ENCODE measurements around the gene GTF2I.
"Not testable (repeated sequence)": the region's sequence is repeated elsewhere in the genome, so short reads cannot be mapped to it uniquely, and the experiment has no call there.

The GTF2I gene

GRCh38 chr7:74657692-74658177 lies at the start of gene GTF2I:
Gene GTF2I (plus strand): TSS chr7:74657718. CDS start chr7:74689129, 31,411 bp downstream.
- peak; percentile 54 for DNase-seq

DNA sequence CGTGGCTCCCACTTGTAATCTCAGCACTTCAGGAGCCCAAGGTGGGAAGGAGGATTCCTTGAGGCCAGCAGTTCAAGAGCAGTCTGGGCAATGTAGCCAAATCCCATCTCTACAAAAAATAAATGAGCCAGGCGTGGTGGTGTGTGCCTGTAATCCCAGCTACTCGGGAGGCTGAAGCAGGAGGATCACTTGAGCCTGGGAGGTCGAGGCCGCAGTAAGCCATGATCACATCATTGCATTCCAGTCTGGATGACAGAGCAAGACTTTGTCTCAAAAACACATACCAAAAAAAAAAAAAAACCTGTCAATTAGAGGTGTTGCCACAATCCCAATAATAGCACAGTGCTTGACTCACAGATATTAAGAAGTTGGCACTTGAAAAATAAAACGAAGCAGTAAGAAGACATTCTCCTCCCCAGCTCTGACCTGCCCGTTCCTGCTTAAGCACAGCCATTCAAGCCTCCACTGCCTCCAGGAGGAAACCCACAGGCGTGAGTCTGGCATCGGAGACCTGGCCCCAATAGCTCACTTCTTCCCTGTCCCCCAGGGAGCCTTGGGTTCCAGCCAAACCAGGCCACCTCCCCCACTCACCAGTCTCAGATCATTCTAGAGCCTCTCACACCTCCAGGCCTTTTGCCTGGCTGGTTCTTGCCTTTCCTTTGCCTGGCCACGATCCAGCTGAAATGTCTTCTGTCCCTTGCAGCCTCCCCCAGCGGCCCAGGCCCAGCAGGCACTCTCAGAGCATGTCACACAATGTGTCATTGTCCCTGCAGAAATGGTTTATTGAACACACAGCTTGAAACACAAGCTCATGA lies 45.3 kb upstream of the GTF2I start:
- DNase-seq, result no peak

- no peak for DNase-seq
Measured at GRCh38 chr7:74615933-74616780, 41.4 kb upstream of the GTF2I start.

DNA sequence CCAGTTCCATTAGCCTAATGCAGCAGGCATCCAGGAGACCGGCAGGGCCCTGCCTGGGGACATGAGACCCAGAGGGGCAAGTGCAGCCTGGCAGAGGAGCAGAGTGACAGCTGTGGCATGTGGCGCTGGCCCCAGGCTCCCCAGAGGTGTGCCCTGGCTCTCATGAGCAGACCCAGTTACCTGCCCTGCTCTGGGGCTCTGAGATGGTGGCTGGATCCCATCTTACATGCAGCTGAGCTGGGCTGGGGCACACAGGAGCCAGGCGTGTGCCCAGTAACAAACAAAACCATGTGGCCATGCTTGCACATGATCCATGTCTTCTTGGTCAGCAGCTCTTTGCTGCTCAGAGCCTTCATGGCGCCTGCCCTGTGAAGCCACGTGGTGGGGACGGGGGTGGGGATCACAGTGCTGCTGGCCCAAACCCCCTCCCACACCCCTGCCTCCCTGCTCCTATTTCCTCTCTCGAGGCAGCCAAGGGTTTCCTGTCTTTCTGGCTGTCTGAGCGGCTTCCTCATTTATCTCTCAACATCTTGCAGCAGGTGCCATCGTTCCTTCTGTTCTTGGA lies 40.3 kb upstream of the GTF2I start:
- no peak for DNase-seq

DNA sequence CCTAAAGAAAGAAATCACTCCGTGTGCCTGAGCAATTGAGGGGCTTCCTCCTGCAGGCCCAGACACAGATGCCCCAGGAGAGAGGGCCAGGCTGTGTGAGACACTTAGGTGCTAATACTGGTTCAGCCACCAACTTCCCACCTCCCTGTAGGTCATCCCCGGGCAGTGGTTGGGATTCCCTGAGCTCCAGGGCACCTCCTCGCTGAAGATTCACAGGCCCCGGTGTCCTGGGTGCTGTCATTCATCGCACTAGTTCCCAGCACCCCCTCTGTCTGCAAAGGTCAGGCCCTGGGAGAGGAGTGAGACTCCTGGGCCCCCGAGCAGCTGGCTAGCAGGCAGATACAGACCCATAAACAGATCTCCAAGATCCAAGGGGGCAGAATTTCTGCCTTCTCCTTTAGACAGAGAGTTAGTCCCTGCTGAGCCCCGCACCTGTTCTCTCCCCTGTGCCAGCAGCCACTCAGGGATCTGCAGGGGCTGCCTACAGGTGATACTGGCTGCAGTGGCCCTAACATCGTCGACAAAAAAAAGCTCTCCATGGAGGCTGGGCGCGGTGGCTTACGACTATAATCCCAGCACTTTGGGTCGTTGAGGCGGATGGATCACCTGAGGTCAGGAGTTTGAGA lies 38.2 kb upstream of the GTF2I start:
- DNase-seq, result no peak

- no peak for DNase-seq
Measured at GRCh38 chr7:74622228-74622749, 35.2 kb upstream of the GTF2I start.

GRCh38 chr7:74623135-74623534 lies 34.4 kb upstream of the GTF2I start:
- DNase-seq, result no peak

GRCh38 chr7:74625446-74625845 lies 32.1 kb upstream of the GTF2I start:
- no peak for DNase-seq

- DNase-seq, result no peak
Measured at GRCh38 chr7:74627661-74628411, 29.7 kb upstream of the GTF2I start.

DNA sequence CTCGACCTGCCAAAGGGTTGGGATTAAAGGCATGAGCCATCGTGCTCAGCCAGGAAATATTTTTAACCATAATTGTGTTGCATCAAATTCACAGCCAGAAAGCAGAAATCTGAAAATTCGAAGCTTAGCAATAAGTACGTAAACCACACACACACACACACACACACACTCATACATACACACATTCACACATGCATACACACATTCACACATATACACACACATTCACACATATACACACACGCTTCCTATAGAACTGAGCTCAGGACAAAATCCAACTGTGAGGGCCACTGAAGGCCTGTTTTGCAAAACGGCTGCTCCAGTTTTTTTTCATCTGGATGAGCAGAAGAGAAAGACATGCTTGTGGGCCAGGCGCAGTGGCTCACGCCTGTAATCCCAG lies 25.0 kb upstream of the GTF2I start:
- no peak for DNase-seq

DNA sequence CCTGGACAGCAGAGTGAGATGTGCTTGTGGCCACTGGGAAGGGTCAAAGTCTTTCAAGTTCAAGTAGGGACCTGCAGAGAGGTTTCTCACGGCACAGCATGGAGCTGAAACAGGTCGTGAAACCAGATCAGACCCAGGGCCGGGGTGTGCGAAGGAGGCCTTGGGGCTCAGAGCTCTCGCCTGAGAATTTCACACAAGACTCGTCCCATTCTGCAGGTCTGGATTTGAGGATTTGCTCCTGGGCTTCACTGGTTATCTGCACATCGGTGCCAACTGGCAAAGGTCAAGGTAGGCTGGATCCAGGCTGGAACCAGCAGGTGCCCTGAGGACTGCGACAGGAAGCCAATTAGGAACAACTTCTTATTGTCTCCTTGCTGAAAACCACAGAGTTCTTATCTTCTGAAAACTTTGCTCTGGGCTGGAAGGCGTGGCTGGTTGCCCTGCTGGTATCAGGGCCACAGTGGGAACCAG lies 24.0 kb upstream of the GTF2I start:
- no peak for DNase-seq

DNA sequence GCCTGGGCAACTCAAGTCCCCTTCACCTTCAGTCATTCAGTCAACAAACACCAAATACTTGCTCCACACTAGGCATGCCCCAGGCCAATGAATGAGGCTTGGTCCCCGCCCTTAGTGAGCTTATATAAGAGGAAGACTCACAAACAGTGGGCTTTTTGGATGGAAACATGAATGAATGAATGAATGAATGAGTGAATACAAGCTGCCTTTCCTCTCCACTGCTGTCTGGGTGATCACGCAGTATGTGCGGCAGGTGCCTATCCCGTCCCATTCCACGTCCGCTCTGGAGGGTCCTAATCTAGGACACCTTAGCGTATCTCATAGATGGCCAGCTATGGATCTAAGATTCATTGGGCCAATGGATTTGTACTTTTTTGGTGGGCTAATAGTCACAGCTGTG lies 19.8 kb upstream of the GTF2I start:
- DNase-seq, result no peak

DNA sequence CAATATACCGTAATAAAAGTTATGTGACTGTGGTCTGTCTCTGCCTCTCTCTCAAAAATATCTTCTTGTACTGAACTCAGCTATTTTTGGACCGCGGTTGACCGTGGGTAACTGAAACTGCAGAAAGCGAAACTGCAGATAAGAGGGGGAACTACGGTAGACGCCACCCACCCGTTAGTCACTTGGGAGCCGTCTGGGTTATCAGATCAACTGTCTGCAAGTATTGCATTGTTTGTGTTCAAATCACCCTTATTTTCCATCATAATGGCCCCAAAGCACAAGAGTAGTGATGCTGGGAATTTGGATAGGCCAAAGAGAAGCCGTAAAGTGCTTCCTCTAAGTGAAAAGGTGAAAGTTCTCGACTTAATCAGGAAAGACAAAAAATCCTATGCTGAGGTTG lies 7.5 kb upstream of the GTF2I start:
- DNase-seq, result not testable (repeated sequence)

DNA sequence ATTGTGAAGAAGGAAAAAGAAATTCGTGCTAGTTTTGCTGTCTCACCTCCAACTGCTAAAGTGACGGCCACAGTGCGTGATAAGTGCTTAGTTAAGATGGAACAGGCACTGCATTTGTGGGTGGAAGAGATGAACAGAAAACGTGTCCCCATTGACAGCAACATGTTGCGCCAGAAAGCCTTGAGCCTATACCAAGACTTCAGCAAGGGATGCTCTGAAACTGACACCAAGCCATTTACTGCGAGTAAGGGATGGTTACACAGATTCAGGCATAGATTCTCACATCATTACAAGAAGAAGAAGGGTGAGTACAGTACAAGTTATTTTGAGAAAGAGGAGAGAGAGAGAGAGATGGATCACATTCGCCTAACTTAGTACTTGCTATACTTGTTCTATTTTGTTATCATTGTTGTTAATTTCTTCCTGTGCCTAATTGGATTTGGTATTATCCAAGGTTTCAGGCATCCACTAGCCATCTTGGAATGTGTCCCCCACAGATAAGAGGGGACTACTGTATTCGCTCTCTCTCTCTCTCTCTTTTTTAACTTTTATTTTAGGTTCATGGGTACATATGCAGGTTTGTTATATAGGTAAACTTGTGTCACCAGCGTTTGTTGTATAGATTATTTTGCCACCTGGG lies 6.9 kb upstream of the GTF2I start:
- not testable (repeated sequence) for DNase-seq

GRCh38 chr7:74651133-74651504 lies 6.4 kb upstream of the GTF2I start:
- not testable (repeated sequence) for DNase-seq

- no peak for DNase-seq
Measured at GRCh38 chr7:74653686-74654181, 3.8 kb upstream of the GTF2I start.

- no peak for DNase-seq
Measured at GRCh38 chr7:74654811-74655210, 2.7 kb upstream of the GTF2I start.

- DNase-seq, result no peak
Measured at GRCh38 chr7:74655324-74655723, 2.2 kb upstream of the GTF2I start.

DNA sequence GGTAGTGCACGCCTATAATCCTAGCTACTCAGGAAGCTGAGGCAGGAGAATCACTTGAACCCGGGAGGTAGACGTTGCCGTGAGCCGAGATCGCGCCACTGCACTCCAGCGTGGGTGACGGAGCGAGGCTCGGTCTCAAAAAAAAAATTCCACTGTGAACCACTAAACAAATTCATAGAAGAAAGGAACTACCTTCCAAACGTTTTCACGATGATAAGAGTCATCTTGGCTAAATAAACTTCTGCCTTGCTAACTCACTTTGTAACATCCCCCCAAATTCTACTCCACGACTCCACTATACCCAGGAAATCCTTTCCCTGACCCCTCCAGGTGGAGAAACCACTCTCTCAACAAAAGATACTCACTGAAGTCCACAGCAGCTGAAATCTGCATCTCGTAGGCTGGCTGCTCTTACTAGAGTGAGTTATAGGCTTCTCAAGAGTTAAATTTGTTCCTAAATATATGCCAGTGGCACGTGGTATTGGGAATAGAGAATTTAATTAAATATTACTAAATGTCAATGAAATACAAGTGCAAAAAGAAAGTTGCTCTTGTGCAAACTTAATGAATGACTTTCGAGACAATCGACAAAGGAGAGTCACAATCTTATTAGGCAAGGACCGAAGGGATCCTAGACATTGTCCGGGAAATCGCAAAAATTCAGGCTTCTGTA lies 1.6 kb upstream of the GTF2I start:
- DNase-seq, result no peak

- DNase-seq, result no peak
Measured at GRCh38 chr7:74656441-74656836, 1.1 kb upstream of the GTF2I start.
